GM18907 (cell line): ENCODE measurements around the gene RAD51D.
"Not testable (repeated sequence)": the region's sequence is repeated elsewhere in the genome, so short reads cannot be mapped to it uniquely, and the experiment has no call there.

Experiments
- ATAC-seq: cut with Tn5 transposase; IDR thresholded peaks from one replicate; pipeline ENCODE4 v1.9.1; 2021; ENCODE audit warnings: mild to moderate bottlenecking, moderate library complexity; ENCODE audit not compliant: unreplicated experiment

Gene RAD51D

GRCh38 chr17:35069311-35069710 is 50.3 kb downstream of the RAD51D start:
- ATAC-seq, result no peak

GRCh38 chr17:35068249-35068648 is 51.4 kb downstream of the RAD51D start:
- ATAC-seq, result no peak

- ATAC-seq, result no peak
Observed at GRCh38 chr17:35065880-35066279, 53.8 kb downstream of the RAD51D start.

- no peak for ATAC-seq
Observed at GRCh38 chr17:35064516-35065215, 55.0 kb downstream of the RAD51D start.

- peak; percentile 90 for ATAC-seq
Observed at GRCh38 chr17:35063514-35064223, 56.0 kb downstream of the RAD51D start, which contains the start of gene RFFL. TSS of gene RFFL (minus strand) at chr17:35063707. CDS start at chr17:35026553, 37,154 bp downstream.

- ATAC-seq, result no peak
Observed at GRCh38 chr17:35062308-35062707, 57.4 kb downstream of the RAD51D start.

GRCh38 chr17:35057332-35057915 is 62.2 kb downstream of the RAD51D start:
- no peak for ATAC-seq

GRCh38 chr17:35056013-35056412 is 63.6 kb downstream of the RAD51D start:
- no peak for ATAC-seq

GRCh38 chr17:35053204-35053603 is 66.5 kb downstream of the RAD51D start:
- ATAC-seq, result no peak

GRCh38 chr17:35052780-35053179 is 66.9 kb downstream of the RAD51D start:
- no peak for ATAC-seq

- no peak for ATAC-seq
Observed at GRCh38 chr17:35052241-35052610, 67.4 kb downstream of the RAD51D start.

- ATAC-seq, result peak; percentile 59
Observed at GRCh38 chr17:35051579-35052240, 68.0 kb downstream of the RAD51D start.

GRCh38 chr17:35051183-35051578 is 68.5 kb downstream of the RAD51D start:
- ATAC-seq, result peak; percentile 76

GRCh38 chr17:35050170-35050569 is 69.5 kb downstream of the RAD51D start:
- ATAC-seq, result no peak

- no peak for ATAC-seq
Observed at GRCh38 chr17:35048685-35049379, 70.8 kb downstream of the RAD51D start.

GRCh38 chr17:35046740-35047283 is 72.8 kb downstream of the RAD51D start:
- ATAC-seq, result peak; percentile 45

GRCh38 chr17:35046245-35046644 is 73.4 kb downstream of the RAD51D start:
- ATAC-seq, result no peak

GRCh38 chr17:35045458-35045979 is 74.1 kb downstream of the RAD51D start:
- not testable (repeated sequence) for ATAC-seq

- no peak for ATAC-seq
Observed at GRCh38 chr17:35044181-35044580, 75.5 kb downstream of the RAD51D start.
